Pancreas (tissue), 10 donors: ENCODE data around the gene OSBPL1A. TPM values are rescaled to one million over a fixed set of nuclear protein-coding genes. Genes with fewer than 3 reads are reported as not detected.

Experiments
- ATAC-seq, 4 donors: fragments of 200-7000 bp; cut with Tn5 transposase; one replicate each; pipeline versions ENCODE4 v1.8.0 to v1.9.1; 2020; ENCODE audit warnings: mild to moderate bottlenecking in 4 of 4, moderate library complexity in 4 of 4
- DNase-seq, 6 donors: peaks; one replicate each; pipeline ENCODE4 v3.0.0-alpha.2; 2020
- FAIRE-seq: peaks from 2 replicates; lab custom pipeline; 2012; peaks lifted over from hg19 to GRCh38; lab: Jason Lieb, UNC
- H3K27ac ChIP-seq, 4 donors: fragments of 200-600 bp; sonication (generic); 1 replicate in 3 of 4; 2 replicates in 1 of 4; pipeline versions ENCODE4 v1.5.0 to v1.8.0; 2020
- H3K27me3 ChIP-seq, 4 donors: fragments of 200-600 bp; one replicate each; pipeline ENCODE4 v1.8.0; 2021
- H3K36me3 ChIP-seq, 3 donors: fragments of 200-600 bp; sonication (generic) in 1 of 3; one replicate each; pipeline versions ENCODE4 v1.5.0 to v1.8.0; 2020 to 2021
- H3K4me1 ChIP-seq, 3 donors: fragments of 200-600 bp; one replicate each; pipeline ENCODE4 v1.8.0; 2021
- H3K4me3 ChIP-seq, 4 donors: fragments of 200-600 bp; sonication (generic) in 2 of 4; one replicate each; pipeline versions ENCODE4 v1.5.0 to v1.8.0; 2020 to 2021
- H3K9me3 ChIP-seq, 4 donors: fragments of 200-600 bp; one replicate each; pipeline ENCODE4 v1.8.0; 2021
- CTCF ChIP-seq, 4 donors: fragments of 200-600 bp; sonication (generic) in 3 of 4; IDR thresholded peaks; one replicate each; pipeline versions ENCODE4 v1.5.0 to v1.8.0; 2021; ENCODE audit warnings: antibody characterized with exemption in 4 of 4
- WGBS, 2 donors: extraction: QIAGEN DNeasy Blood & Tissue Kit; methylation state at CpG; one replicate each; pipeline ENCODE4 v1.1.7; 2013; 5-methylcytosine and 5-hydroxymethylcytosine counted together
- intact Hi-C, 3 donors: fragments of 100-400 bp; cut with DNase I; formaldehyde crosslinking; loops; one replicate each; pipeline versions ENCODE4 v1.11.1 to v1.14.2; 2022
- polyA plus RNA-seq, 2 donors: library from polyadenylated mRNA; stranded (reverse); fragments of 200-250 nt; gene quantifications; one replicate each; pipeline ENCODE4 v1.2.3, GENCODE V29; 2013
- total RNA-seq, 6 donors: library from RNA; stranded (reverse); fragmentation: NEBNext Ultra II Directional in 4 of 6; extraction: Animal tissue kit (Norgen Biotek cat#: 25700) in 4 of 6; gene quantifications; one replicate each; pipeline versions ENCODE4 v1.2.1 to v1.2.4, GENCODE V29; 2021 to 2023
- donor health status: healthy with polysubstance abuse.
- donor health status: DM: no; HTN: no; CAD: no; lungs with moderate emphysema.
- donor health status: DM: no; HTN: no; CAD: no.
- donor health status: control.
- donor health status: control.
- donor health status: Bipolar disorder and iron deficiency.
- donor health status: DM: yes; HTN: yes; CAD: no.
- donor health status: DM: no; HTN: no; CAD: no.
- donor health status: DM: no; HTN: no; CAD: no.
- donor health status: DM: yes; HTN: yes; CAD: no.

The OSBPL1A gene
- total and polyA plus RNA-seq, 8 donors, result 5.8 to 17.9 (median 10.8) TPM

GRCh38 chr18:24395049-24395795 lies 2.4 kb downstream of the OSBPL1A start:
- Histone ChIP-seq H3K27me3 (no peaks in the 10 kb centered on the region), H3K36me3 (no peaks in the 10 kb centered on the region), H3K27ac (no peak overlapping the region), H3K4me3 (no peak overlapping the region), H3K9me3 (no peaks in the 10 kb centered on the region), H3K4me1 (peaks cover 4 to 9% (median 5%) of the 10 kb centered on the region in 3 donors)
- 79 to 80% methylated on average over 11 of the region's 11 CpGs for WGBS, 2 donors
- intact Hi-C loops, result no loop called here
- ATAC-seq (no peak), FAIRE-seq (no peak), DNase-seq (no peak)
- TF ChIP-seq CTCF (IDR thresholded peaks at IDR 0.05), result no peak

- no peaks in the 10 kb centered on the region for H3K9me3 ChIP-seq
- H3K36me3 ChIP-seq, result no peaks in the 10 kb centered on the region
- 67 to 82% methylated on average over 3 of the region's 3 CpGs for WGBS, 2 donors
- FAIRE-seq (no peak), ATAC-seq (no peak), DNase-seq (no peak)
- no peak for TF ChIP-seq CTCF (IDR thresholded peaks at IDR 0.05)
- no peak overlapping the region for H3K4me3 ChIP-seq
- no peaks in the 10 kb centered on the region for H3K4me1 ChIP-seq
- H3K27ac ChIP-seq, result no peak overlapping the region
- no peaks in the 10 kb centered on the region for H3K27me3 ChIP-seq
- intact Hi-C loops, result no loop called here
These were observed 8.7 kb downstream of the OSBPL1A start for GRCh38 chr18:24388957-24389356.

- 93 to 94% methylated on average over 6 of the region's 6 CpGs for WGBS, 2 donors
- intact Hi-C loops, result no loop called here
- H3K4me1 ChIP-seq, result no peaks in the 10 kb centered on the region
- no peaks in the 10 kb centered on the region for H3K27me3 ChIP-seq
- no peak for ATAC-seq
- no peak for TF ChIP-seq CTCF (IDR thresholded peaks at IDR 0.05)
- FAIRE-seq, result no peak
- H3K27ac ChIP-seq, result no peak overlapping the region
- no peaks in the 10 kb centered on the region for H3K9me3 ChIP-seq
- DNase-seq, result no peak
- no peak overlapping the region for H3K4me3 ChIP-seq
- no peaks in the 10 kb centered on the region for H3K36me3 ChIP-seq
These were observed 10.9 kb downstream of the OSBPL1A start for GRCh38 chr18:24386681-24387080.

GRCh38 chr18:24381126-24381525 lies 16.5 kb downstream of the OSBPL1A start:
- no peak overlapping the region for H3K27ac ChIP-seq
- H3K9me3 ChIP-seq, result no peaks in the 10 kb centered on the region
- FAIRE-seq (no peak), ATAC-seq (no peak), DNase-seq (no peak)
- H3K27me3 ChIP-seq, result no peaks in the 10 kb centered on the region
- H3K36me3 ChIP-seq, result no peaks in the 10 kb centered on the region
- no peak for TF ChIP-seq CTCF (IDR thresholded peaks at IDR 0.05)
- no peak overlapping the region for H3K4me3 ChIP-seq
- intact Hi-C loops, result no loop called here
- no peaks in the 10 kb centered on the region for H3K4me1 ChIP-seq
- WGBS, 2 donors, result 77 to 88% methylated on average over 1 of the region's 1 CpG

GRCh38 chr18:24380163-24380747 lies 17.4 kb downstream of the OSBPL1A start:
- H3K27ac ChIP-seq, result no peak overlapping the region
- no peak overlapping the region for H3K4me3 ChIP-seq
- no peaks in the 10 kb centered on the region for H3K9me3 ChIP-seq
- intact Hi-C loops, result no loop called here
- FAIRE-seq, result no peak
- no peaks in the 10 kb centered on the region for H3K4me1 ChIP-seq
- TF ChIP-seq CTCF (IDR thresholded peaks at IDR 0.05), result no peak
- no peak for ATAC-seq
- H3K36me3 ChIP-seq, result no peaks in the 10 kb centered on the region
- 94 to 96% methylated on average over 6 of the region's 6 CpGs for WGBS, 2 donors
- no peaks in the 10 kb centered on the region for H3K27me3 ChIP-seq
- DNase-seq, result no peak
